HUDEP-2 (cell line): ENCODE data around the gene MYB.
A peak's percentile ranks its signal among the peaks of the same experiment; 100 is the strongest.

Source experiments
- DNase-seq, 76 experiments: peaks; one replicate each; lab custom pipeline; 2025; ENCODE audit not compliant: unreplicated experiment in 76 of 76; lab: John Stamatoyannopoulos, UW

Gene MYB

GRCh38 chr6:135183532-135184440, 2.7 kb downstream of the MYB start:
- DNase-seq: peak in 75 of 76 experiments; percentile 39 to 97 (median 86)

GRCh38 chr6:135185483-135185882, 4.4 kb downstream of the MYB start:
- peak in 40 of 76 experiments; percentile 9 to 78 (median 47) for DNase-seq

- no peak for DNase-seq
Observed at GRCh38 chr6:135186255-135186654, 5.1 kb downstream of the MYB start.

GRCh38 chr6:135187372-135187771, 6.3 kb downstream of the MYB start:
- no peak for DNase-seq

- peak in 1 of 76 experiments; percentile 35 for DNase-seq
Observed at GRCh38 chr6:135188718-135189117, 7.6 kb downstream of the MYB start.

GRCh38 chr6:135189344-135189743, 8.2 kb downstream of the MYB start:
- DNase-seq: no peak

- peak in 73 of 76 experiments; percentile 37 to 93 (median 73) for DNase-seq
Observed at GRCh38 chr6:135191508-135192255, 10.6 kb downstream of the MYB start.

- peak in 74 of 76 experiments; percentile 34 to 95 (median 83) for DNase-seq
Observed at GRCh38 chr6:135192256-135193174, 11.4 kb downstream of the MYB start.

- DNase-seq: no peak
Observed at GRCh38 chr6:135193221-135193620, 12.1 kb downstream of the MYB start.

- peak in 7 of 76 experiments; percentile 33 to 75 (median 51) for DNase-seq
Observed at GRCh38 chr6:135195041-135195440, 13.9 kb downstream of the MYB start.

GRCh38 chr6:135195522-135195921, 14.4 kb downstream of the MYB start:
- DNase-seq: peak in 38 of 76 experiments; percentile 18 to 84 (median 56)

- no peak for DNase-seq
Observed at GRCh38 chr6:135196739-135197510, 15.8 kb downstream of the MYB start.

- no peak for DNase-seq
Observed at GRCh38 chr6:135202836-135203235, 21.7 kb downstream of the MYB start.

- no peak for DNase-seq
Observed at GRCh38 chr6:135204951-135205350, 23.8 kb downstream of the MYB start.

- no peak for DNase-seq
Observed at GRCh38 chr6:135209803-135210202, 28.7 kb downstream of the MYB start.

- DNase-seq: no peak
Observed at GRCh38 chr6:135210632-135211305, 29.7 kb downstream of the MYB start.

- DNase-seq: no peak
Observed at GRCh38 chr6:135211306-135211702, 30.2 kb downstream of the MYB start.

- no peak for DNase-seq
Observed at GRCh38 chr6:135212020-135212806, 31.1 kb downstream of the MYB start.
